Nephron (organoid): Measurements from ENCODE around the gene TRAPPC2.

Experiments
- H3K27ac Mint-ChIP-seq, 3 experiments: 2 replicates each; pipeline ENCODE4 v1.8.0; 2020; ENCODE audit warnings: mixed read lengths in 3 of 3, mild to moderate bottlenecking in 2 of 3, moderate library complexity in 1 of 3
- H3K27me3 Mint-ChIP-seq: 2 replicates; pipeline ENCODE4 v1.8.0; 2021; ENCODE audit warnings: low read depth, mild to moderate bottlenecking, moderate library complexity, mixed read lengths
- H3K36me3 Mint-ChIP-seq: 2 replicates; pipeline ENCODE4 v1.8.0; 2020; ENCODE audit warnings: low read depth, mixed read lengths
- H3K4me1 Mint-ChIP-seq: 2 replicates; pipeline ENCODE4 v1.8.0; 2020; ENCODE audit warnings: mixed read lengths
- H3K4me3 Mint-ChIP-seq, 3 experiments: 2 replicates each; pipeline ENCODE4 v1.8.0; 2020; ENCODE audit warnings: mild to moderate bottlenecking in 3 of 3, mixed read lengths in 3 of 3, moderate library complexity in 2 of 3
- H3K9me3 Mint-ChIP-seq: 2 replicates; pipeline ENCODE4 v1.8.0; 2020; ENCODE audit warnings: mixed read lengths
- TF ChIP-seq, protein P1 (sequence below), 3 experiments: fragments of 200-600 bp; sonication (generic); IDR thresholded peaks; one replicate each; pipeline ENCODE4 v1.5.0; 2021; ENCODE audit warnings: antibody characterized with exemption in 3 of 3; ENCODE audit not compliant: unreplicated experiment in 3 of 3

The TRAPPC2 gene

DNA sequence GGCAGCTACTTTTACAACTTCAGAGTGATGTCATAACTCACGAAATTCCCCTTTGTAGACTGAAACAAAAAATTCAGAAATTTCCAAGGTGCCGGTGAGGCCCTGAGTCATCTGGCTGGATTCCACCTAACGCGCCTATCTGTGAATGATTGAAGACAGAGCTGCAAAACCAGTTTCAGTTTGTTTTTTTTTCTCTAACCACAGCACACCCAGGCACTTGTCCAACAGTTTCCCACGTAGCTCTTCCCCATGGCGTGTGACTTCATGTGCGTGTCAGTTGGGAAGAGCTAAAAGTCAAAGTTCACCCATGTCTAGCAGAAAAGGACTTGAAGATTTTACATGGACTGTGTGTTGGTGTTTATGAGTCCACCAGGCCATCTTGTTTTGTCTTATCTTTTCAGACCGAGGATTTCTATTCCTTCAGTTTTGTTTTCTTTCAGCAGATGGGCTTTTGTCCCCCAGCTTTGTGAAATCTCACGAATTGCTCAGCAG, 65.1 kb downstream of the TRAPPC2 start:
- H3K27me3 Mint-ChIP-seq = no peaks in the 10 kb centered on the region

DNA sequence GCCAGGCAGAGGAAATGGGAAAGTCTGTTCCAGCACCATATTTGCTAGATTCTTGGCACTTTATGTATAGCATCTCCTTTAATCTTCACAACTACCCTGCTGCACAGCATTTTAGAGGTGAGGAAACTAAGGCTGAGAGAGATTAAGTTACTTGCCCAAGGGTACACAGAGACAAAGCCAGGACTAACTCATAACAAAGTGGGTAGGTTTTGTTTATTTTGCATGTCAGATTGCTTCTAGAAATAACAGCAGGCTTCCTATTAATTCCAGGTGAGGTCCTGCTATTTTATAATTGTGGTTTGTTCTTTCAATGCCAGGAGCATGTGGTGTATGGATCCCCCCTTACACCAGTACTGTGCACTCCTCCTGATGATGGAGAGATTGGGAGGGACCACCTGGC, 66.5 kb downstream of the TRAPPC2 start:
- H3K36me3 Mint-ChIP-seq = peaks cover 19% of the 10 kb centered on the region

More for the DNA sequence above, 65.1 kb downstream of the TRAPPC2 start:
- peaks cover 2% of the 10 kb centered on the region for H3K9me3 Mint-ChIP-seq
- H3K36me3 Mint-ChIP-seq = peaks cover 5% of the 10 kb centered on the region
- H3K4me3 Mint-ChIP-seq = no peak overlapping the region
- peak overlapping the region; percentile 64 to 87 (median 85) for H3K27ac Mint-ChIP-seq
- no peaks in the 10 kb centered on the region for H3K4me1 Mint-ChIP-seq
- TF ChIP-seq, protein P1, sequence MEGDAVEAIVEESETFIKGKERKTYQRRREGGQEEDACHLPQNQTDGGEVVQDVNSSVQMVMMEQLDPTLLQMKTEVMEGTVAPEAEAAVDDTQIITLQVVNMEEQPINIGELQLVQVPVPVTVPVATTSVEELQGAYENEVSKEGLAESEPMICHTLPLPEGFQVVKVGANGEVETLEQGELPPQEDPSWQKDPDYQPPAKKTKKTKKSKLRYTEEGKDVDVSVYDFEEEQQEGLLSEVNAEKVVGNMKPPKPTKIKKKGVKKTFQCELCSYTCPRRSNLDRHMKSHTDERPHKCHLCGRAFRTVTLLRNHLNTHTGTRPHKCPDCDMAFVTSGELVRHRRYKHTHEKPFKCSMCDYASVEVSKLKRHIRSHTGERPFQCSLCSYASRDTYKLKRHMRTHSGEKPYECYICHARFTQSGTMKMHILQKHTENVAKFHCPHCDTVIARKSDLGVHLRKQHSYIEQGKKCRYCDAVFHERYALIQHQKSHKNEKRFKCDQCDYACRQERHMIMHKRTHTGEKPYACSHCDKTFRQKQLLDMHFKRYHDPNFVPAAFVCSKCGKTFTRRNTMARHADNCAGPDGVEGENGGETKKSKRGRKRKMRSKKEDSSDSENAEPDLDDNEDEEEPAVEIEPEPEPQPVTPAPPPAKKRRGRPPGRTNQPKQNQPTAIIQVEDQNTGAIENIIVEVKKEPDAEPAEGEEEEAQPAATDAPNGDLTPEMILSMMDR (IDR thresholded peaks at IDR 0.05; ENCODE audit: unreplicated experiment in 3 of 3) = no peak

DNA sequence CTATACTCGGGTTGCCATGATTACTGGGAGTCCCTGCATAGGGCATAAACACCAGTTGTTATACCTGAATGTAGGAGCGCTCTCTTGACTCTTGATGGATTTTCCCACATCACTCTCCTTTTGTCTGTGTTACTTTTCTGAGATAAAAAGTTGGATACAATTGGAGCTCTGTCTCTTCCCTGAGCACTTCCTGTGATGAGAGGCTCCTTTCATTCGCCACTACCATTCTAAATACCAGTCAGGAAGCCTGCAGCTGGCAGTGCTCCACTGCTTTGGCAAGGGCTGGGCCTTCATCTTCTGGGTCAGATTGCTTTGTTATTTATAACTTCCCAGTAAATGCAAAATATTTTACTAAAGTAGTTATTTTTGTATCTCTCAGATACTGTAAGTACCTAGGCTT, 67.6 kb downstream of the TRAPPC2 start:
- TF ChIP-seq, protein P1 (IDR thresholded peaks at IDR 0.05; ENCODE audit: unreplicated experiment in 3 of 3) = no peak
- Mint-ChIP-seq H3K4me1 (peaks cover 9% of the 10 kb centered on the region), H3K27ac (no peak overlapping the region), H3K4me3 (no peak overlapping the region), H3K9me3 (peaks cover 5% of the 10 kb centered on the region), H3K27me3 (no peaks in the 10 kb centered on the region), H3K36me3 (peaks cover 23% of the 10 kb centered on the region)

More for the DNA sequence above, 66.5 kb downstream of the TRAPPC2 start:
- H3K9me3 Mint-ChIP-seq = peaks cover 2% of the 10 kb centered on the region
- H3K27ac Mint-ChIP-seq = no peak overlapping the region
- TF ChIP-seq, protein P1 (IDR thresholded peaks at IDR 0.05; ENCODE audit: unreplicated experiment in 3 of 3) = no peak
- H3K4me1 Mint-ChIP-seq = peaks cover 1% of the 10 kb centered on the region
- H3K4me3 Mint-ChIP-seq = no peak overlapping the region
- H3K27me3 Mint-ChIP-seq = no peaks in the 10 kb centered on the region

DNA sequence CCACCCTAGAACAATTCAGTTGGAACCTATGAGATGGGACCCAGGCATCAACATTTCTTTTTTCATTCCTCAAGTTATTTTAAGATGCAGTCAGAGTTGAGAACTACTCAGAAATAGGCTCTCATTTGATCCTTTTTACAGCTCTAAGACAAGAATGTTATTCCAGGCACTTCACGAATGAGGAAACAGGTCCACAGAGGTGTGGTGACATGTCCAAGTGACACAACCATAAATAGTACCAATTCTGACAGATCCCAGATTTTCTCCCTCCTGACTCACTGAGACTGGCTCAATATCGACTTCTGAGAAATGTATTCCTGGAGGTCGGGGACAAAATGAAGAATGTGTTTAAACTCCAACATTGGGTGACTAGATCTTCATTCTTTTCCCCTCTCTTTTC, 70.4 kb downstream of the TRAPPC2 start:
- TF ChIP-seq, protein P1 (IDR thresholded peaks at IDR 0.05; ENCODE audit: unreplicated experiment in 3 of 3) = no peak
- Mint-ChIP-seq H3K9me3 (peaks cover 3% of the 10 kb centered on the region), H3K27ac (no peak overlapping the region), H3K4me3 (no peak overlapping the region), H3K4me1 (peaks cover 9% of the 10 kb centered on the region), H3K27me3 (no peaks in the 10 kb centered on the region), H3K36me3 (peaks cover 33% of the 10 kb centered on the region)

DNA sequence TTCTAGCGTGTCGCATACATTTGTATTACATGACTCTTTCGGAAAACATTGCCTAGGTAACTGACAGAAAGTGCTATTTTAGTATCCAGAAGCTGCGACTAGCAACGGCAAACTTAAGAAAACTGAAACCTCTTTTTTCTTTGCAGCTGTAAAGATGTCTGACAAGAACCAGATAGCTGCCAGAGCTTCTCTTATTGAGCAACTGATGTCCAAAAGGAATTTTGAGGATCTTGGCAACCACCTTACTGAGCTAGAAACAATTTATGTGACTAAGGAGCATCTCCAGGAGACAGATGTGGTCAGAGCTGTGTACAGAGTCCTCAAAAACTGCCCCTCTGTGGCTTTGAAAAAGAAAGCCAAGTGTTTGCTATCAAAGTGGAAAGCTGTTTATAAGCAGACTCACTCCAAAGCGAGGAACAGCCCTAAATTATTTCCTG, 72.0 kb downstream of the TRAPPC2 start:
- peaks cover 33% of the 10 kb centered on the region for H3K36me3 Mint-ChIP-seq
- peaks cover 9% of the 10 kb centered on the region for H3K4me1 Mint-ChIP-seq
- peak overlapping the region; percentile 60 to 86 (median 83) for H3K27ac Mint-ChIP-seq
- H3K4me3 Mint-ChIP-seq = peak overlapping the region in 1 of 3 experiments; percentile 17
- no peaks in the 10 kb centered on the region for H3K27me3 Mint-ChIP-seq
- TF ChIP-seq, protein P1 (IDR thresholded peaks at IDR 0.05; ENCODE audit: unreplicated experiment in 3 of 3) = no peak
- peaks cover 3% of the 10 kb centered on the region for H3K9me3 Mint-ChIP-seq
